ENCODE data around the gene WDR33. TPM values are rescaled to one million over a fixed set of nuclear protein-coding genes. Genes with fewer than 3 reads are reported as not detected.

WDR33 gene
- total and polyA plus RNA-seq, 9 of the 15 experiments (the other 6 are each of a cell fraction or from before 2014, with no cell fraction given) = 24.2 to 57.4 (median 38.4) TPM

DNA sequence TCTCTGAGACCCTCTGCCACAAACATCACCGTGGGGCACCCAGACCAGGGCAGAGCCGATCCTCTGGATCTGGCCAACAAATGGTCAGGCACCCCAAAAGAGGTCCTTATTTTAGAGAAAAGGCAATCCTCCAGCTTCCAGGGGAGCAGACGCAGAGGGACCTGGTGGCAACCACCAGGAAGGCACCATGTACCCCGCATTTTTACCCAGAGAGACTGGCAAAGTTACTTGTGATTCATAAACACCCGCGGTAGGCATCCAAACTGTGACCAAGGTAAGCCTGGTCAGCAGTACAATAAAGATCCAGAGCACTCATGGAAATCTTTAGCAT lies 146.1 kb downstream of the WDR33 start:
- Histone ChIP-seq H2AFZ (ENCODE audit: low read depth, low read length) (no peak overlapping the region), H3K79me2 (ENCODE audit: control insufficient read depth, insufficient read depth, low read length) (no peaks in the 10 kb centered on the region), H3K9ac (ENCODE audit: insufficient read depth in 1 of 2, low read depth in 2 of 2, low read length in 2 of 2) (no peak overlapping the region), H3K36me3 (ENCODE audit: control insufficient read depth, insufficient read depth, low read length) (no peaks in the 10 kb centered on the region), H3K4me1 (replicated peaks in 1 of 2; ENCODE audit: control insufficient read depth in 2 of 2, insufficient read depth in 2 of 2, low read length in 2 of 2) (peaks cover 2 to 8% of the 10 kb centered on the region in 2 experiments; a peak in 3 of 5 replicates), H3K9me3 (replicated peaks; ENCODE audit: control insufficient read depth, insufficient read depth, low read depth, low read length) (no peaks in the 10 kb centered on the region; the same call in 1 of the 2 replicates), H3K9me1 (ENCODE audit: control insufficient read depth, insufficient read depth, low read length) (no peaks in the 10 kb centered on the region), H4K20me1 (replicated peaks; ENCODE audit: control insufficient read depth, insufficient read depth, low read length) (no peaks in the 10 kb centered on the region; the same call in 1 of the 2 replicates), H3K27ac (ENCODE audit: extremely low read depth, low read depth, low read length) (no peak overlapping the region), H3K27me3 (ENCODE audit: control insufficient read depth in 2 of 2, insufficient read depth in 2 of 2, low read length in 2 of 2) (peaks cover 38 to 48% of the 10 kb centered on the region in 2 experiments), H3K4me3 (no peak overlapping the region), H3K4me2 (ENCODE audit: insufficient read depth, low read length) (no peak overlapping the region)
- TF ChIP-seq, protein P1, sequence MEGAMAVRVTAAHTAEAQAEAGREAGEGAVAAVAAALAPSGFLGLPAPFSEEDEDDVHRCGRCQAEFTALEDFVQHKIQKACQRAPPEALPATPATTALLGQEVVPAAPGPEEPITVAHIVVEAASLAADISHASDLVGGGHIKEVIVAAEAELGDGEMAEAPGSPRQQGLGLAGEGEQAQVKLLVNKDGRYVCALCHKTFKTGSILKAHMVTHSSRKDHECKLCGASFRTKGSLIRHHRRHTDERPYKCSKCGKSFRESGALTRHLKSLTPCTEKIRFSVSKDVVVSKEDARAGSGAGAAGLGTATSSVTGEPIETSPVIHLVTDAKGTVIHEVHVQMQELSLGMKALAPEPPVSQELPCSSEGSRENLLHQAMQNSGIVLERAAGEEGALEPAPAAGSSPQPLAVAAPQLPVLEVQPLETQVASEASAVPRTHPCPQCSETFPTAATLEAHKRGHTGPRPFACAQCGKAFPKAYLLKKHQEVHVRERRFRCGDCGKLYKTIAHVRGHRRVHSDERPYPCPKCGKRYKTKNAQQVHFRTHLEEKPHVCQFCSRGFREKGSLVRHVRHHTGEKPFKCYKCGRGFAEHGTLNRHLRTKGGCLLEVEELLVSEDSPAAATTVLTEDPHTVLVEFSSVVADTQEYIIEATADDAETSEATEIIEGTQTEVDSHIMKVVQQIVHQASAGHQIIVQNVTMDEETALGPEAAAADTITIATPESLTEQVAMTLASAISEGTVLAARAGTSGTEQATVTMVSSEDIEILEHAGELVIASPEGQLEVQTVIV (CRISPR knock-in tag; IDR thresholded peaks at IDR 0.05; ENCODE audit: borderline replicate concordance) = no peak
- TF ChIP-seq PRMT5 (CRISPR knock-in tag; IDR thresholded peaks at IDR 0.05) = no peak
- TF ChIP-seq, protein P2, sequence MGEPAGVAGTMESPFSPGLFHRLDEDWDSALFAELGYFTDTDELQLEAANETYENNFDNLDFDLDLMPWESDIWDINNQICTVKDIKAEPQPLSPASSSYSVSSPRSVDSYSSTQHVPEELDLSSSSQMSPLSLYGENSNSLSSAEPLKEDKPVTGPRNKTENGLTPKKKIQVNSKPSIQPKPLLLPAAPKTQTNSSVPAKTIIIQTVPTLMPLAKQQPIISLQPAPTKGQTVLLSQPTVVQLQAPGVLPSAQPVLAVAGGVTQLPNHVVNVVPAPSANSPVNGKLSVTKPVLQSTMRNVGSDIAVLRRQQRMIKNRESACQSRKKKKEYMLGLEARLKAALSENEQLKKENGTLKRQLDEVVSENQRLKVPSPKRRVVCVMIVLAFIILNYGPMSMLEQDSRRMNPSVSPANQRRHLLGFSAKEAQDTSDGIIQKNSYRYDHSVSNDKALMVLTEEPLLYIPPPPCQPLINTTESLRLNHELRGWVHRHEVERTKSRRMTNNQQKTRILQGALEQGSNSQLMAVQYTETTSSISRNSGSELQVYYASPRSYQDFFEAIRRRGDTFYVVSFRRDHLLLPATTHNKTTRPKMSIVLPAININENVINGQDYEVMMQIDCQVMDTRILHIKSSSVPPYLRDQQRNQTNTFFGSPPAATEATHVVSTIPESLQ (CRISPR knock-in tag; IDR thresholded peaks at IDR 0.05) = no peak
- no peak for TF ChIP-seq ZBTB7A (IDR thresholded peaks at IDR 0.05; ENCODE audit: borderline replicate concordance, control insufficient read depth, low read depth, low read length)
- TF ChIP-seq PURB (CRISPR knock-in tag; IDR thresholded peaks at IDR 0.05; ENCODE audit: low read depth) = no peak
- TF ChIP-seq, protein P3, sequence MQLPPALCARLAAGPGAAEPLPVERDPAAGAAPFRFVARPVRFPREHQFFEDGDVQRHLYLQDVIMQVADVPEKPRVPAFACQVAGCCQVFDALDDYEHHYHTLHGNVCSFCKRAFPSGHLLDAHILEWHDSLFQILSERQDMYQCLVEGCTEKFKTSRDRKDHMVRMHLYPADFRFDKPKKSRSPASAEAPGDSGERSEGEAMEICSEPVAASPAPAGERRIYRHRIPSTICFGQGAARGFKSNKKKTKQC (CRISPR knock-in tag; IDR thresholded peaks at IDR 0.05) = no peak
- TF ChIP-seq ADNP (tag; IDR thresholded peaks at IDR 0.05) = no peak
- no peak for TF ChIP-seq FOXJ3 (CRISPR knock-in tag; IDR thresholded peaks at IDR 0.05)
- no peak for TF ChIP-seq ZFP36 (IDR thresholded peaks at IDR 0.05; ENCODE audit: low read depth, low read length, partially characterized antibody)
- no peak for TF ChIP-seq ZNF253 (CRISPR knock-in tag; conservative IDR thresholded peaks at IDR 0.05)
- TF ChIP-seq MYC (IDR thresholded peaks at IDR 0.05; ENCODE audit: low read depth, low read length) = no peak
- no peak for TF ChIP-seq MYC (CRISPR knock-in tag; IDR thresholded peaks at IDR 0.05; ENCODE audit: borderline replicate concordance, low read depth)
- no peak for TF ChIP-seq CEBPB (tag; IDR thresholded peaks at IDR 0.05)
- TF ChIP-seq ZNF785 (CRISPR knock-in tag; IDR thresholded peaks at IDR 0.05) = no peak
- no peak for TF ChIP-seq HDAC6 (IDR thresholded peaks at IDR 0.05; ENCODE audit: low read depth, low read length)
- intact Hi-C loops (cut with micrococcal nuclease) = no loop called here
- no peak for FAIRE-seq
- 2% methylated on average over 6 of the region's 6 CpGs for WGBS (ENCODE audit: insufficient coverage, low coverage, missing lambda C conversion rate)
- ChIA-PET CTCF (ENCODE audit: low intra/inter-chr PET ratio) (no interaction called here), POLR2A (interaction anchor here (1.5 kb wide), 1 partner anchor 11 kb away, joined by 3 read pairs; no protein-coding TSS in a partner anchor)
- in situ Hi-C loops (cut with MboI) = no loop called here
- ATAC-seq = no peak
- BruUV-seq (replicated peaks) = no TSS peak
- DNase-seq (ENCODE audit: extremely low read depth in 1 of 4, low spot score in 3 of 4) = no peak
